ENCODE results near the gene CCBE1.

The CCBE1 gene

DNA sequence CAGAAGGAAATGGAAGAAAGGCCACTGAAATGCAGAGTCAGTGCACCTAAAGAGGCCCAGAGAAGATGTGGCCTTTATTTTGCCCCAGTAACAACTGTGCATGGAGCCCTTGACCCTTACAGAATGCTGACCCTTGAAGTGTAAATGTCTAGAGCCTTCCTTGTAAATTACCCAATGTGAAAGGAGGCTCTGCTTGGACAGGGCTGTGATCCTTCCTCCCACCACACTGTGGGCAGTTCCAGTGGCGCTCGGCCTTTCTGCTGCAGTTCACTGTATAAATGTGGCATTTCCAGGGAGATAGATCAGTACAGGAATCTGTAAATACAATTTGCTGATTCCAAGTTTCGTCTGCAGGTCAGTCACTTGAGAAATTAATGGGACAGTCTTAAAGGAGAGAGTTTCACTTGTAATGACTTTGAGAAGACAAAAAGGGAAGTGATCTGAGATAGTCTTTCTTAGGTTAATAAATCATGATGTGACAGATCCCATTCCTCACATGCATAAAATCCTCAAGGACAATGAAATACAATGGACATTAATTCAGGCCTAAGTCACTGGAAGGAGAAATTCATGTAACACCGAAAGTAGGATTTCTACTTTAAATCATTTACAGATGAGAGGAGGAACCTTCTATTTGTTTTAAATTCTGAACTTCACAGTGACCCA is 204.3 kb downstream of the CCBE1 start:
- peaks cover 3% of the 10 kb centered on the region for H3K9me3 ChIP-seq (ENCODE audit: insufficient read depth, low read depth, low read length)
- no peaks in the 10 kb centered on the region for H3K36me3 ChIP-seq (ENCODE audit: control insufficient read depth in 1 of 2, insufficient read depth in 2 of 2, low read length in 2 of 2)

DNA sequence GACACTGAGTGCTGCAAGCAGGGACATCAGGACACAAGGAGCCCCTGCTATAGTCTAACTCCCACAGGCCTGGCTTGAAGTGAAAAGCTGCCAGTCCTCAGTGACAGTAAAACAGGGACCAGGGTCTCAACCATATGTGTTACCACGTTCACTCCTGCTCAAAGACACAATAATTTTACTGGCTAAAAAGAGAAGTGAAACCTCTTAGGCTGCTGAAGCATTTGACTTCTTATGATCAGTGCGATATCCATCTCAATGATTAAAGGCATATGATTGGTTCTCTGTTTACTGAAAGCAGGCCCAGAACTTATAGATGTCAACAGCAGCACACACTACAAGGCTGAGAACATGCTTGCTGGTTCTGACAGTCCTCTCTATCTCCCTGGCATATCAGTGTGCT is 208.3 kb downstream of the CCBE1 start:
- no peak overlapping the region for H3K9ac ChIP-seq (ENCODE audit: low read length)
- no peaks in the 10 kb centered on the region for H3K79me1 ChIP-seq (ENCODE audit: low read length)
- H3K79me2 ChIP-seq (ENCODE audit: control insufficient read depth, insufficient read depth, low read length, poor library complexity), result no peaks in the 10 kb centered on the region
- no peak overlapping the region for H2AFZ ChIP-seq (ENCODE audit: insufficient read depth, low read length, poor library complexity)
- no peak overlapping the region for H2BK120ac ChIP-seq (ENCODE audit: insufficient read depth, low read length, poor library complexity)
- H3K4ac ChIP-seq (ENCODE audit: low read depth, low read length), result no peak overlapping the region
- no peak overlapping the region for H4K8ac ChIP-seq (ENCODE audit: low read depth, low read length)
- H2BK5ac ChIP-seq (ENCODE audit: low read depth, low read length, poor library complexity), result no peak overlapping the region
- peaks cover 3% of the 10 kb centered on the region for H3K9me3 ChIP-seq (ENCODE audit: insufficient read depth, low read depth, low read length)
- H4K12ac ChIP-seq (ENCODE audit: low read depth, low read length), result no peak overlapping the region
- H2AK5ac ChIP-seq (ENCODE audit: low read length), result peak overlapping the region; percentile 23
- H3K14ac ChIP-seq (ENCODE audit: low read length), result no peak overlapping the region
- no peak overlapping the region for H2BK12ac ChIP-seq (ENCODE audit: low read length)
- peak overlapping the region; percentile 10 for H3K18ac ChIP-seq (ENCODE audit: low read length)
- no peak overlapping the region for H3K4me3 ChIP-seq (ENCODE audit: low read depth, low read length)
- no peaks in the 10 kb centered on the region for H3K36me3 ChIP-seq (ENCODE audit: control insufficient read depth in 1 of 2, insufficient read depth in 2 of 2, low read length in 2 of 2)
- no peak overlapping the region for H3K23ac ChIP-seq (ENCODE audit: low read length)
- H4K91ac ChIP-seq (ENCODE audit: low read depth, low read length), result no peak overlapping the region
- DNase-seq, result no peak
- no peak overlapping the region for H3K27ac ChIP-seq (ENCODE audit: low read depth, low read length)
- no peak overlapping the region for H3K4me2 ChIP-seq (ENCODE audit: low read length)
- H3K27me3 ChIP-seq (ENCODE audit: insufficient read depth, low read length), result no peaks in the 10 kb centered on the region
- WGBS (ENCODE audit: extremely low coverage, insufficient coverage, insufficient read length), result no CpG with 5 or more reads among the region's 2 CpGs
- H3K4me1 ChIP-seq (ENCODE audit: control insufficient read depth in 1 of 2, insufficient read depth in 2 of 2, low read length in 2 of 2), result peaks cover 0 to 5% of the 10 kb centered on the region in 2 experiments

More for the DNA sequence above, 204.3 kb downstream of the CCBE1 start:
- Histone ChIP-seq H4K8ac (ENCODE audit: low read depth, low read length) (no peak overlapping the region), H2AK5ac (ENCODE audit: low read length) (no peak overlapping the region), H3K27ac (ENCODE audit: low read depth, low read length) (no peak overlapping the region), H3K79me2 (ENCODE audit: control insufficient read depth, insufficient read depth, low read length, poor library complexity) (no peaks in the 10 kb centered on the region), H2BK12ac (ENCODE audit: low read length) (no peak overlapping the region), H2BK120ac (ENCODE audit: insufficient read depth, low read length, poor library complexity) (no peak overlapping the region), H3K4ac (ENCODE audit: low read depth, low read length) (no peak overlapping the region), H3K79me1 (ENCODE audit: low read length) (no peaks in the 10 kb centered on the region), H3K4me3 (ENCODE audit: low read depth, low read length) (no peak overlapping the region), H3K9ac (ENCODE audit: low read length) (no peak overlapping the region), H2AFZ (ENCODE audit: insufficient read depth, low read length, poor library complexity) (no peak overlapping the region), H3K14ac (ENCODE audit: low read length) (no peak overlapping the region), H2BK5ac (ENCODE audit: low read depth, low read length, poor library complexity) (no peak overlapping the region), H3K23ac (ENCODE audit: low read length) (no peak overlapping the region), H4K12ac (ENCODE audit: low read depth, low read length) (no peak overlapping the region), H4K91ac (ENCODE audit: low read depth, low read length) (no peak overlapping the region), H3K27me3 (ENCODE audit: insufficient read depth, low read length) (no peaks in the 10 kb centered on the region), H3K4me2 (ENCODE audit: low read length) (no peak overlapping the region), H3K4me1 (ENCODE audit: control insufficient read depth in 1 of 2, insufficient read depth in 2 of 2, low read length in 2 of 2) (no peaks in the 10 kb centered on the region), H3K18ac (ENCODE audit: low read length) (no peak overlapping the region)
- no peak for DNase-seq
- no CpG with 5 or more reads among the region's 4 CpGs for WGBS (ENCODE audit: extremely low coverage, insufficient coverage, insufficient read length)

DNA sequence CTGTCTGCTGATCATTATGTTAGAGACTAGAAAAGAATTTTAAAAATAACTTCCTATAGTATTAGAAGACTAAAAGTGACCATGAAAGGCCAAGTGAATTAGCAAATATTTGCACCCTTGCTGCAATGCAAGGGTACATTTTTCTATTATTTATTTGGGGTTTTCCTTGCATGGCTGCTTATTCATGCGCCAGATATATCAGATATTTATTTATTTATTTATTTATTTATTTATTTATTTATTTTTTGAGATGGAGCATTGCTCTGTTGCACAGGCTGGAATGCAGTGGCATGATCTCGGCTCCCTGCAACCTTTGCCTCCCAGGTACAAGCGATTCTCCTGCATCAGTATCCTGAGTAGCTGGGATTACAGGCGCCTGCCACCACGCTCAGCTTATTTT is 211.8 kb downstream of the CCBE1 start:
- no peak overlapping the region for H2BK120ac ChIP-seq (ENCODE audit: insufficient read depth, low read length, poor library complexity)
- H2AFZ ChIP-seq (ENCODE audit: insufficient read depth, low read length, poor library complexity), result no peak overlapping the region
- H3K27ac ChIP-seq (ENCODE audit: low read depth, low read length), result no peak overlapping the region
- no peak overlapping the region for H3K14ac ChIP-seq (ENCODE audit: low read length)
- no peaks in the 10 kb centered on the region for H3K27me3 ChIP-seq (ENCODE audit: insufficient read depth, low read length)
- H3K79me2 ChIP-seq (ENCODE audit: control insufficient read depth, insufficient read depth, low read length, poor library complexity), result no peaks in the 10 kb centered on the region
- H3K23ac ChIP-seq (ENCODE audit: low read length), result no peak overlapping the region
- H3K4me3 ChIP-seq (ENCODE audit: low read depth, low read length), result no peak overlapping the region
- no peak overlapping the region for H3K4ac ChIP-seq (ENCODE audit: low read depth, low read length)
- H4K12ac ChIP-seq (ENCODE audit: low read depth, low read length), result no peak overlapping the region
- H4K91ac ChIP-seq (ENCODE audit: low read depth, low read length), result no peak overlapping the region
- H3K79me1 ChIP-seq (ENCODE audit: low read length), result no peaks in the 10 kb centered on the region
- no peaks in the 10 kb centered on the region for H3K36me3 ChIP-seq (ENCODE audit: control insufficient read depth in 1 of 2, insufficient read depth in 2 of 2, low read length in 2 of 2)
- H2BK5ac ChIP-seq (ENCODE audit: low read depth, low read length, poor library complexity), result no peak overlapping the region
- H3K9ac ChIP-seq (ENCODE audit: low read length), result no peak overlapping the region
- H3K9me3 ChIP-seq (ENCODE audit: insufficient read depth, low read depth, low read length), result no peaks in the 10 kb centered on the region
- no peak overlapping the region for H2AK5ac ChIP-seq (ENCODE audit: low read length)
- WGBS (ENCODE audit: extremely low coverage, insufficient coverage, insufficient read length), result no CpG with 5 or more reads among the region's 5 CpGs
- H4K8ac ChIP-seq (ENCODE audit: low read depth, low read length), result no peak overlapping the region
- H2BK12ac ChIP-seq (ENCODE audit: low read length), result no peak overlapping the region
- DNase-seq, result no peak
- no peak overlapping the region for H3K18ac ChIP-seq (ENCODE audit: low read length)
- H3K4me1 ChIP-seq (ENCODE audit: control insufficient read depth in 1 of 2, insufficient read depth in 2 of 2, low read length in 2 of 2), result peaks cover 0 to 5% of the 10 kb centered on the region in 2 experiments
- H3K4me2 ChIP-seq (ENCODE audit: low read length), result no peak overlapping the region

DNA sequence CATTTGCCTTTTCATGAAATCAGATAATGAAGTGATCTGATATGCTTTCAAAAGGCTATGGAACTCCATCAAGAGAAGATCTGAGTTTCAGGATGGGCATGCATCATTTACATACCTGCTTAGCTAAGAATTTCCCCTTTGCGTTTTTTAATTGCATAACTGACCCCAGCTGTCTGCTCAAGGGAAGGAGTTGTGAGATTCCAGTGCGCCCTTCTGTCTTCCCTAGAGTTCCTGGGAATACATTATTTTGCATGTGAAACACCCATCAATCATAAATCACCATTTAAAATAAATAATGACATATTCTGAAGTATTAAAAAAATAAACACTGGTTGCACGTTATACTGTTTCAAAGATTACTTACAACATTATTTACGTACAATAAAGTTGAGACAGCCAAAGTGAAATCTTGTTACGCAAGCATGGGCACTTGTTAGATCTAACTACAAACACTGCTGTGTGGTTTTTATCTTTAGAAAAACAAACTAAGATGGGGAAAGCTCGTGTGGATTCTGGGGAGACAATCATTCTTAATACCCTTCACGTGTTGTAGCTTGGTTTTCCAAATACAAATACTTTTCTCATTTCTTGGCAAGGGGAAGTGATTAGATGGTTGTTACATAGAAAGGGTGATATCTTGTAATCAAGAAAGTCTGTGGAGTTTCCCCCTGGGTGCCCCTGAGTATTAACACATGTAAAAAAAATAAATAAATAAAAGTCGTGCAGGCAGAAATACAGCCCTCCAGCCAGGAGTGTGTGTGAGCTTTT is 212.5 kb downstream of the CCBE1 start:
- peaks cover 0 to 5% of the 10 kb centered on the region in 2 experiments for H3K4me1 ChIP-seq (ENCODE audit: control insufficient read depth in 1 of 2, insufficient read depth in 2 of 2, low read length in 2 of 2)
- H3K4ac ChIP-seq (ENCODE audit: low read depth, low read length), result no peak overlapping the region
- no peak overlapping the region for H2AFZ ChIP-seq (ENCODE audit: insufficient read depth, low read length, poor library complexity)
- H3K4me3 ChIP-seq (ENCODE audit: low read depth, low read length), result no peak overlapping the region
- no peaks in the 10 kb centered on the region for H3K36me3 ChIP-seq (ENCODE audit: control insufficient read depth in 1 of 2, insufficient read depth in 2 of 2, low read length in 2 of 2)
- H4K12ac ChIP-seq (ENCODE audit: low read depth, low read length), result no peak overlapping the region
- H2BK5ac ChIP-seq (ENCODE audit: low read depth, low read length, poor library complexity), result no peak overlapping the region
- no peak overlapping the region for H2AK5ac ChIP-seq (ENCODE audit: low read length)
- H2BK120ac ChIP-seq (ENCODE audit: insufficient read depth, low read length, poor library complexity), result no peak overlapping the region
- H4K8ac ChIP-seq (ENCODE audit: low read depth, low read length), result no peak overlapping the region
- H3K18ac ChIP-seq (ENCODE audit: low read length), result no peak overlapping the region
- H3K79me2 ChIP-seq (ENCODE audit: control insufficient read depth, insufficient read depth, low read length, poor library complexity), result no peaks in the 10 kb centered on the region
- H3K4me2 ChIP-seq (ENCODE audit: low read length), result no peak overlapping the region
- H3K27ac ChIP-seq (ENCODE audit: low read depth, low read length), result no peak overlapping the region
- no peaks in the 10 kb centered on the region for H3K9me3 ChIP-seq (ENCODE audit: insufficient read depth, low read depth, low read length)
- no peaks in the 10 kb centered on the region for H3K79me1 ChIP-seq (ENCODE audit: low read length)
- no peak overlapping the region for H3K23ac ChIP-seq (ENCODE audit: low read length)
- peak; percentile 16 to 78 for DNase-seq
- no CpG with 5 or more reads among the region's 8 CpGs for WGBS (ENCODE audit: extremely low coverage, insufficient coverage, insufficient read length)
- no peak overlapping the region for H3K9ac ChIP-seq (ENCODE audit: low read length)
- H3K27me3 ChIP-seq (ENCODE audit: insufficient read depth, low read length), result no peaks in the 10 kb centered on the region
- no peak overlapping the region for H3K14ac ChIP-seq (ENCODE audit: low read length)
- H2BK12ac ChIP-seq (ENCODE audit: low read length), result no peak overlapping the region
- no peak overlapping the region for H4K91ac ChIP-seq (ENCODE audit: low read depth, low read length)
